Erythroblast (primary cell): ENCODE data around the gene RPL10A.

Experiments
- DNase-seq, 2 experiments: peaks; one replicate each; lab custom pipeline; 2025; lab: John Stamatoyannopoulos, UW
- GATA1 ChIP-seq: IDR thresholded peaks from 2 replicates; pipeline ENCODE4 v1.6.1; 2011; ENCODE audit warnings: low read depth, mild to moderate bottlenecking, control low read depth, low read length, moderate library complexity
- POLR2A ChIP-seq: IDR thresholded peaks from 2 replicates; pipeline ENCODE4 v1.6.1; 2011; ENCODE audit warnings: mild to moderate bottlenecking, low read length

Gene RPL10A

DNA sequence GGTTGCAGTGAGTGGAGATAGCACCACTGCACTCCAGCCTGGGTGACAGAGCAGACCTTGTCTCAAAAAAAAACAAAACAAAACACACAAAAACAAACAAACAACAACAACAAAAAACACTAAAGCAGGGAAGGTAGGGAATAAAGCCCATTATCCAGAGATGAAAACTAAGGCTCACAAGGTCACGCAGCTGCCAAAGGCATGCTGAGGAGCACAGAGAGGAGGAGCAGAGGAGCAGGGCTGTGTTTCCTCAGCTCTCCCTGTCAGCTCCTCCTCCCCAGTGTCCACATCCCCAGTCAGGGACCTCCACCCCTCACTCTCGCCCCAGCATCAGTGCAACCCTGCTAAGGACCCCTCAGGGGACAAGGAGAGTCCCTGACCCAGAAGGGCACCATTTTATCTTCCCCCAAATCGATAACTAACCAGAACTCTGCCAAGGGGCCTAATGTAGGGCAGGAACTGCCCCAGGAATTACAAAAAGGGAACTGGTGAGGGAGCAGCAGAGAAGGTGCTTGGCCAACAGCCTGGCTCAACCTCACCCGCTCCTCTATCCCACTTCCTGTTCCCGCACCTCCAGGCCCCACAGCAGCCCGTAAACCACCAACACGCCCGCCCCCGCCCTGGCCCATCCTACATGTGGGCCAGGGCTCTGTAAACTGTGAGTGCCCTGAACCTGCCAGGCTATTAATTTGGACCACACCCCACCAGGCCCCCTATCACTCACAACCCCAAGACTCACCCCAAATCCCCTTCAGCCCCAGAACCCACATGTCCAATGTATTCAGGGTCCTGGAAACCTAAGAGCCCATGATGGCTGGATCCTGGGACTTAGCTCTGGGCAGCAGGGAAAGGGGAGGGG, 19.7 kb downstream of the RPL10A start:
- DNase-seq: no peak
- TF ChIP-seq POLR2A (no peak), GATA1 (no peak)

DNA sequence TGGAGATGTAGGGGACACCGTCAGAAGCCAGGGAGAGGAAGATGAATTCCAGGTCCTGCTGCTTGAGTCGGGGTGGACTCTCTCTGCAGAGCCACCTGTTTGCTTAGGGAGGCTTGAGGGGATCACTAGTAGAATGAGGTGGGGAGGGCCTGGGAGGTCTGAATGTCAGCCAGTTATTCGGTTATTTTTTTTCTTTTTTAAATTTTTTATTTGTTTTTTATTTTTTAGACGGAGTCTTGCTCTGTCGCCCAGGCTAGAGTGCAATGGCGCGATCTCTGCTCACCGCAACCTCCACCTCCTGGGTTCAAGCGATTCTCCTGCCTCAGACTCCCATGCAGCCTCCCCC, 20.3 kb downstream of the RPL10A start:
- no peak for DNase-seq
- no peak for TF ChIP-seq GATA1
- no peak for TF ChIP-seq POLR2A

GRCh38 chr6:35489066-35489465, 20.9 kb downstream of the RPL10A start:
- no peak for DNase-seq
- TF ChIP-seq POLR2A: no peak

- DNase-seq: peak; percentile 70 to 73
- TF ChIP-seq POLR2A (no peak), GATA1 (no peak)
These were observed 22.0 kb downstream of the RPL10A start for GRCh38 chr6:35489995-35490791.

DNA sequence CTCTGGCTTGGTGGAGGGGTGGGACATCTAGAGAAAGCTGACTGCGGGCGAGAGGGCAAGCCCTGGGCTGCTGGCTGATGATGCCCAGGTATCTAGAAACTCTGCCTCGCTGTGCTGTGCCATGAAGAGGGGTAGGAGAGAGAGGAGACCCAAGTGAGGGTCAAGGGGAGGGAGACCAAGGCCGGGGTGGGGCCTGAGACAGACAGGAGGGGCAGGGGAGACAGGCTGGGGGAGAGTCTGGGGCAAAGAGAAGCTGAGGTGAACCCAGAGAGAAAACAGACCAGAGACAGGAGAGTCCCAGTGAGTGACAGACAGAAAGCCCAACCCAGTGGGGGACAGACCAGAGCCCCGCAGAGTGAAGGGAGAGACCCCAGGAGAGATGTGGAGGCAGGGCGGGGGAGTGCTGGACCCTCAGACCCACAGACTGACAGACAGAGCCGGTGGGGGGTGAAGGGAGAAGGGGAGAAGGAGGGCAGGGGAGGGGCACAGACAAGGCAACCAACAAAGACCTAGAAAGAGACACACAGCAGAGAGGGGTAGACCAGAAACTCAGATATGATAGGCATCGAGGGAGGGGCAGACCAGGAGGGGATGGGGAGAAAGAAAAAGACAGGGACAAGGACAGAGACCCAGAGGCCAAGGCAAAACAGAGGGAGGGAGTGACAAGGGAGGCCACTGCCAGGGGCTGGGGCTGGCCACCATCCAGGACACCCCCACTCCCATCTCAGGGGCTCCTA, 22.8 kb downstream of the RPL10A start:
- no peak for TF ChIP-seq GATA1
- TF ChIP-seq POLR2A: no peak
- no peak for DNase-seq

GRCh38 chr6:35491558-35492257, 23.5 kb downstream of the RPL10A start:
- TF ChIP-seq POLR2A (no peak), GATA1 (no peak)
- no peak for DNase-seq

GRCh38 chr6:35492258-35492973, 24.2 kb downstream of the RPL10A start:
- DNase-seq: no peak
- TF ChIP-seq POLR2A (no peak), GATA1 (no peak)

DNA sequence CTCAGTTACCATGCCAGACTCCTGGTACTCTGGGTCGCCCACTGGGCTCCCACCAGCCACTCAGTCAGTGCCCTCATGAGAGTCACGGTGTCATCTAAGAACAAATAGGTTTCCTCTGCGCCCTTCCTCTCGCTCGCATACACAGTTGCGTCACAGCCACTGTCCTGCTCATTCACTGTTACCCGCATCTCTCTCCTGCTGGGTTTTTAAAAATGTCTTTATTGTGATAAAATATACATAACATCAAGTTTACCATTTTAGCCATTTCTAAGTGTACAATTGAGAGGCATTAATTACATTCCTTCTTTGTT, 24.7 kb downstream of the RPL10A start:
- DNase-seq: no peak
- no peak for TF ChIP-seq POLR2A
- TF ChIP-seq GATA1: no peak

DNA sequence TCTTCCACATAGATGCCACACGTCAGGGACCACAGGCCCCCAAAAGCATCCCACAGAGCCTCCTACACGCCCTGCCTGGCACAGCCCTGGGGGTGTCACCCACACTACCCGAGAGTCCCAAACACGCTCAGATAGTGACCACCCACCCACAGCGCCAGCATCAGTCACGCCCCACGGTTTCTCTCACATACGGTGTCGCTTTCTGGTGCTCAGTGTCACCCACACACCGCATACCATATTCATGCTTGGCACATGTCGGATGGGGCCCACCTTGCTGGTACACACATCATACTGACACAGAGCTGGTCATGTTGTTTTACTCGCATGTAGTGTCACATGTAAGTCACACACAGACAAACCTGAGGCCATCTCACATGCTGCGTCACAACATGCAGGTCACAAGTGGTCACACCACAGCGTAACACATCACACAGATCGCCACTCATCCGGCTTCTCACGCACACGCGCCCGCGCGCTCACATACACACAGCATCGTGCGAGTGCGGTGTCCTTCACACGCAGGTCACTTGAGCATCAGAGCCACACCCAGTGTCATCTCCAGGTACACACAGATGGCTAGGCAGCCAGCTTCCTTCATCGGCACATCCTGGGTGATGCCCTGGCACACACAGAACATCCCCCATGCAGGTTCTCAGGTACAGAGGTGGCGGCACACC, 25.2 kb downstream of the RPL10A start:
- DNase-seq: no peak
- TF ChIP-seq POLR2A (no peak), GATA1 (no peak)

DNA sequence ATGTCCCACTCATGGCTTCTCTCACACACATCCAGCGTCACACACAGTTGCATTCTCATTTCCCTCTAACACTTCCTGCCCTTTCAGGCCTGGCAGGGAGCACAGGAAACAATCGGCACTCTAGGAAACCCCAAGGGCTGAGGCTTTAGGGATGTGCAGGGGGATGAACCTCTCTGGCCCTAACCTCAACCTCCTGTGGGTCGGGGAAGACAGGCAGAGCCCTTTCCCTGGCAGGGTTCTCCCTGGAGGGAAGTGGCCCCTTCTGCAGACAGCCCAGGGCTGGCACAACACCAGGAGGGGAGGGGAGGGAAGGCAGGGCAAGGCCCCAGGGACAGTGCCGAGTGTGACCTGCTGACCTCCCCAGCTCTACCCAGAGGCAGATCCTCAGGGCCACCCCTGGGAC, 26.0 kb downstream of the RPL10A start:
- TF ChIP-seq GATA1 (no peak), POLR2A (no peak)

DNA sequence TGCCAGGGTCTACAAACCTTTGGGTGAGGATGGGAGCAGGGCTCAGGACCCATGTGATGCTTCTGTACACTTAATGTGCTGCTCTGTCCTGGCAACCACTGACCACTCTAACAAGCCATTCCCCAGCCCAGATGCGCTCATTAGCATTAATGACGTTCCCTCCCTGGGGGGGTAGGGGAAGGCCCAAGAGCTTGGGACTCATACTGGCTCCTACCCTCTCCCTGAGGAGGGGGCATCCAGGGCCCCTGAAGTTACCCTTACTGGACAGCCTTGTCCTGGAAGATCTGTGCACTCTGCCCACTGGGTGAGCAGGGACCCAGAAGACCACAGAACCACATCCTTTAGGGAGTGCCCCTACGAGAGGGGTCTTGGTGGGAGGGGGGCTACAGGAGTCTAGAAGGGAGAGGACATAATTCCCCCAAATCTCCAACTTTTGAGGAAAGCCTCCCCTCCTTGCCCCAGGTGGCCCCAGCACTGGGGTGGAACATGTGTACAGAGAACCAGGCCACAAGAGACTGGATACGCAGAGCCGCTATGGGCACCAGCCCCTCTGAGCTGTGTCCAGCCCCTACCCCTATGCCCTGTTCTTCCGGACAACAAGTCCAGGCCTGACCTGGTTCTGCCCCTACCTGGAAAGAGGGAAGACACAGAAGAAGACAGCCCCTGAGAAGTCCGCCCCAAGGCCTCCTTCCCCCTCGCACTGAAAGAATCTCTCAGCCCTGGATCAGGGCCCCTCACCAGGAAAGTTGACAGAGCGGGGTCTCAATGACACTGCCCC, 27.2 kb downstream of the RPL10A start:
- no peak for DNase-seq
- TF ChIP-seq POLR2A (no peak), GATA1 (no peak)

More for the DNA sequence above, 26.0 kb downstream of the RPL10A start:
- no peak for DNase-seq
